Stimulated activated CD8-positive, alpha-beta memory T cell treated with anti-CD3 and anti-CD28 coated beads, Interleukin-12 subunit alpha, Interleukin-12 subunit beta, amount 100 ng/mL, for 24 hours (primary cell): ENCODE measurements around the gene TTF1.
"Not testable (repeated sequence)": the region's sequence is repeated elsewhere in the genome, so short reads cannot be mapped to it uniquely, and the experiment has no call there.

Experiments
- DNase-seq: peaks from one replicate; pipeline ENCODE4 v3.0.0-alpha.2; 2020; ENCODE audit errors: extremely low read depth

Gene TTF1

DNA sequence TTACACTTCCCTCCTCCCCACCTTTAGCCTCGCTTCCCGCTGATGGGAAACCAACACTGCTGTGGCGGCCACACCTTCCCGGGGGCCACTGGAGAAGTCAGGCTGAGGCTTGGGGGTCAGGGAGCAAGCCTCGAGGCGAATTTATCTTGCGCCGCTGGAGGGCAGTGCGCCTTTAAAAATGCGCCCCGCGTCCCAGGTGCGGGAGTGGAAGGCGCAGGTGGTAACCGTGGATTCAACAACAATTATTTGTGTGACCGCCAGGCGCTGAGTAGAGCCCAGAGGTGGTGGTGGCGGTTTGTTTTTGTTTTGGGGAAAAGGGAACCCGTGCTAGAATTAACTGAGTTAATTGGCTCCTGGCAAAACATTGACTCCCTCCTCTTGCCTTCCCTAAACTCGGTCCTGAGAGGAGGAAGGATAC lies 4.5 kb upstream of the TTF1 start:
- DNase-seq, result no peak

DNA sequence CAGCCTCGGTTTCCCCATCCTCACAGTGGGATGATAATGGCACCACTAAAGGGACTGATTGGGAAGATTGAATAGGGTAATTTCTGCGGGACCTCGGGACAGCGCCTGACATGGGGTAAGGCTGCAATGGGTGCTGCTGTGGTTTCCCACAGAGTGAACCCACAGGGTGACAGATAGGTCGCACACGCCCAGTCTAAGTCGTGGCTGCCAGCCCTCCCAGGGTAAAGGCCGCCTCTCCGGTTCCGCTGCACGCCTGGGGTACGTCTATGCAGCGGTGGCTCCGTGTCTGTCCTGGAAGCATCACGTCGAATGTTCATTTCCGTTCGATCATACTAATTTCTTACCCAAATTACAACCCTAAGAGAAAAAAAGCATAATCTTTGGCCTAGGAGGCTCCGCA lies 4.0 kb upstream of the TTF1 start:
- DNase-seq, result no peak

DNA sequence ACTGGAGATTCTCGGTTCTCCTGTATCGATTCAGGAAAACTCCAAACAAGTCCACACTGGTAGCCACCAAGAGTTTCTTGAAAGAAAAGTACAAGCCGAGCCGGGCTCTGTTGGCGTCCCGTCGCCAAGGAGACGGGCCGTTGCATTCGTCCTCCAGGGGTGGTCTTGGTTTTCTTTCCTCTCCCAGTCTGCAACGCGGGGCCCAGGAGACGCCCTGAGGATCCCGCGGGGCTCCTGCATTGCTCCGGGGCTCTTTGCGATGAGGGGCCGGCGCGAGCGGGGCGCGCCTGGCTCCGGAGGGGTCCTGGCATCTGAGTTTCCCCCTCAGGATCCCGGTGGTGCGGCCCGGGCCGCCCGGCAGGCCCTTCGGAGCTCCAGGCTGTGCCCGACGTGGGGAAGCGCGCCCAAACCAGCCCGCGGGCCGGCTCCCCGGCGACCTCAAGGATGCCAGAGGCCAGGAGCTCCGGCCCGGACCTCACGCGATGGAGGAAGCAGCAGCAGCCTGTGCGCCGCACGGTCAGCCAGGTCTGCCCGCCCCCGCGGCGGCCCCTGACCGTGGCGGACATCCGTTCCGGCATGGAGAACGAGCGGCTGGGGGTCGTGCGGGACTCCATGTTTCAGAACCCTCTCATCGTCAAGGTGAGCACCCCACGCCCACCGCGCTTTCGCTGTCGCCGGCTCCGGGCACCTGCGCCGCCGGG lies 3.3 kb upstream of the TTF1 start, which contains the start of gene CFAP77:
Gene CFAP77, plus strand, starts transcription at position 384 of the 701 bp plus-strand sequence. Its CDS starts 61 bp downstream, at position 445.
- DNase-seq, result no peak

DNA sequence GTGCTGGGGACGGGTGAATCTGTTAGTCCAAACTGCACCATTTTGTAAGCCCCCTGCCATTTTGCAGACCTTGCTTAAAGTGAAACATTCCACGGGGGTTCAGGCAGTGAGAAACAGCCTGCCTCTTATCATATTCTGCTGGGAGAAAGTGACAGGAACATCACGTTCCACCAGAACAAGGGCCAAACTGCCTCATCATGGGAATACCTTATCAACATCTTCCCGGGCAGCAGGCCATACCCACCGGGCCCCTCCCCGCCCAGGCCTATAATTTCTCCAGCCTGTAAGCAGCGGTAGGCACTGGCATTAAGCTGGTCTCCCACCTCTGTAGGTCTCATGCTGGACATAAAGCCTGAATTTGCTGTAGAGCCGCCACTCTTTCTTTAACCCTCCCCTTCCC lies 1.9 kb upstream of the TTF1 start:
- DNase-seq, result no peak

DNA sequence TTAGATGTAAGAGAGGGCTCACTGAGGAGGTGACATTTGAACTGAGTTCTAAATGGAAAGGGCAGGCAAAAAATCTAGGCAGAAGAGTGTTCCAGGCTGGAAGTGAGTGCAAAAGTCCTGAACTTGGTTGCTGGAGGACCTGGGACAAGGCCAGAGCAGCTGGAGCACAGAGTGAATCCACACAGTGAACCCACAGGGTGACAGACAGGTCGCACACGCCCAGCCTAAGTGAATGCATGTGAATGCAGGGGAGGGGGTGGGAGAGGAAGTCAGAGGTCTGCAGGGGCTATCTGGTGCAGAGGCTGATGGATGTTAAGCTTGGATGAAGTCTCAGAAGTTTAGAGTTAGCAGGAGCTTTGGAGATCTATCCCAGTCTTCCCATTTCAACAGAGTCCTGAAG lies 556 bp upstream of the TTF1 start:
- no peak for DNase-seq

DNA sequence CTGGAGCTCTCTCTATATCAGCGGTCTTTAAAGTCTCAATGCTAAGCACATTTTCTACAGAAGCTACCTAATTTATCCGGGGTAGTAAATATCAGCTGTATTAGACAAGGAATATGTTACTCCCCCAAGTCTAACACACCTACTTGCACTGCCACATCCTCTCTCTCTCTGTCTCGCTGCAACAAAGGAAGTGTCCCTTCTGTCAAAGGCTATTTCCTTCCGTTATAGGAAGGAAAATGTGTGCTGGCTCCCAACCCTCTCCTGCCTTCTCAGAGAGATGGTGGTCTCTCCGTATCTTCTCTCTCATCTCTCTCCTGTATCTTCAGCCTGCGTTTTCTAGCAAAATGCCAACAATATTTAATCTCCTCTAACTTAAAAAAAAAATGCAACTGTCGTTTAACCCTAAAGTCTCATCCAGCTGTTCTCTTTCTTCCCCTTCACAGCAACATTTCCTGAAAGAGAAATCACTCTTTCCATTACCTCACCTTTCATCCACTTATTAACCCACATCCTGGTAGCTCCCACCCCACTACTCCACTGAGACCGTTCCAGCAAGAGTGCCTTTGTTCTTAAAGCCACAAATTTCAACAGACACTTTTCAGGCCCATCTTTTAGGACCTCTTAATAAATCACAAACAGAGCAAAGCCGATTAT lies 2.3 kb downstream of the TTF1 start:
- no peak for DNase-seq

DNA sequence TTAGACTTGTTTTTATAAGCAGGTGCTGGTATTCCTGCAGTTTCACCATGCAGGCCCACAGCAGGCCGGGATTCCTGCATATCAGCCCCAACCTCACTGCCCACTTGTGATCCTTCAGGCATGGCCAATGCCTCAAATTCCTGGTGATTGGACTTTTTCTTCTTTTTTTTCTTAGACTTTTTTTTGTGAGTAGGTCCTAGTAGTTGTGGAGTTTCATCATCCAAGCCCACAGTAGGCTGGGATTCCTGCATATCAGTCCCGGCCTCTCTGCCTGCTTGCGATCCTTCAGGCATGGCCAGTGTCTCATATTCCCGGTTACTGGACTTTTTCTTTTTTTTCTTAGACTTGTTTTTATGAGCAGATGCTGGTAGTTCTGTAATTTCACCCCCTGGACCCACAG lies 4.8 kb downstream of the TTF1 start:
- no peak for DNase-seq

DNA sequence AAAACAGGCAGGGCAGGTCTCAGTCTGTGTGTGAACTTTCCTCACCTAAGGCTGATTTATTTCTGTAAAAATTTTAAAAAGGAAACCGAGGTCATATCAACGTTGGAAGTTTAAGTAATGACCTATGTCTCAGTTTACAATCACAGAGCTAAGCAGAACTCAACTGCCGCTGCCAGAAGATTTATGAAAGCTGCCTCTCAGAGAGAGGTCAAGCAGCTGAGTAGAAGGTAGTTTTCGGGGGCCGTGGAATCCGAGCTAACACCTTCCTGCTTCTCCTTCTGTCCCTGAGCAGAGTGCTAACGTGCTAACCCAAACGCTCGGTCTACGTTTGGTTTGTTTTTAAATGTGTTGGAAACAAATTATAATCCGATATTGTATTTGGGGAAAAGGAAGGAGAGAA lies 11.1 kb downstream of the TTF1 start:
- DNase-seq, result no peak

DNA sequence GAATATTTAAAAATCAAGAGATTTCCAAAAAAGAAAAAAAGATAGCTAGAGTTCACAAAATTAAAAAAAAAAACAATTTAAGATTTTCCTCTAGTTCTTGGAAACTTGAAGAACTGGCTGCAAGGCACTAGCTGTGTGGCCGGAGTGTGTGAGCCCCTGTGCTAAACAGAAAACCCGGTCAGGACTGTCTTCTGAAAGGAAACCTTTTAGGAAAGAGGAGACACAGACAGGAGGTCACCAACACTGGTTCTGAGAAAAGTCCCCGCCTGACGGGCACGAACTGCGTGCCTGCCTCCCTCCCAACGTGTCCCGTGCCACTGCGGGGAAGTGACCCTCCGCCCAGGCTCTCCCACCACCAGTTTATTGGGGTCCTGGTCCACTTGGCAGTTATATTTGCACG lies 15.2 kb downstream of the TTF1 start:
- no peak for DNase-seq

DNA sequence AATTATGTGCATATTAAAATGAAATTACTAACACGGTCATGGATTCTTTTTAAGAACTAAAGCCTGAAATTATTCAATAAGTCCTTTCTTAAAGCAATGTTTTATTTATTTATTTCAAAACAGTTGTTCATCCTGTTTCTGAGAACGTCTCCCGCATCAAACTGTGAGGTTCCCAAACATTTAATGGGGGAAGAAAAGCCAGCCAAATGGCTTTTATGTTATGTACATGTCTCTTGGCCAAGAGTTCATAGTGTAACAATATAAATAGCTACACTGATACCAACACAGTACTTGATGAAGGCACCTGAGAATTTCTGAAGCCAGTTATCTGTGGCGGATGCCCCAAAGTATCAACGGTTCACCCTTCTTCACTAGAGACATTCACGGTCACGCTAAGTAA lies 15.7 kb downstream of the TTF1 start:
- DNase-seq, result no peak

DNA sequence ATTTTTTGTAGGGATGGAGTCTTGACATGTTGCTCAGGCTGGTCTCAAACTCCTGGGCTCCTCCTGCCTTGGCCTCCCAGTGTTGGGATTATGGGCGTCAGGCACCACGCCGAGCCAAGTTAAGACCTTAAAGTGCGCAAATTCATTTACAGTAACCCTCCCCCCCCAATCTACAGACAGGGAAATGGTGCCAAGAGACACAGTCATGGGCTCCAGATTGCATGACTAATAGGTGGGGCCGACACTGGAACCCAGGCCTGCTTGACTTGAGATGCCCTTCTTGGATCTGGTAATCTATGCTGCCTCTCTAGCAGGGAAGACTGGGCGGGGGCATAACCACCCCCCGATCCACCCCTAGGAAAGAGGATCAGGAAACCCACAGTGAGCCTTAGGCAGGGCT lies 19.5 kb downstream of the TTF1 start:
- DNase-seq, result no peak

DNA sequence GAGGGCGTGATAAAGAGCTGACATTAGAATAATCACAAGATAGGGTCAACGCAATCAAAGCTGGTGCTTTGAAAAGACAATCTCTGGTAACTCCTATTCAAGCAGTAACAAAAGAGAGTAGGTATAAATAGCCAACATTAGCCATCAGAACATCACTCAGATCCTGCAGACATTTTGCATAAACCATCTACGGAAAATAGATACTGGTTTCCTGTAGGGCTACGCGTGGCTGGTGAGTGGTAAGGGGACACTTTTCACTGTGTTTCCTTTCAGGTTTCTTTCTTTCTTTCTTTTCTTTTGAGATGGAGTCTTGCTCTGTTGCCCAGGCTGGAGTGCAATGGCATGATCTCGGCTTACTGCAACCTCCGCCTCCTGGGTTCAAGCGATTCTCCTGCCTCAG lies 22.3 kb downstream of the TTF1 start:
- DNase-seq, result no peak

DNA sequence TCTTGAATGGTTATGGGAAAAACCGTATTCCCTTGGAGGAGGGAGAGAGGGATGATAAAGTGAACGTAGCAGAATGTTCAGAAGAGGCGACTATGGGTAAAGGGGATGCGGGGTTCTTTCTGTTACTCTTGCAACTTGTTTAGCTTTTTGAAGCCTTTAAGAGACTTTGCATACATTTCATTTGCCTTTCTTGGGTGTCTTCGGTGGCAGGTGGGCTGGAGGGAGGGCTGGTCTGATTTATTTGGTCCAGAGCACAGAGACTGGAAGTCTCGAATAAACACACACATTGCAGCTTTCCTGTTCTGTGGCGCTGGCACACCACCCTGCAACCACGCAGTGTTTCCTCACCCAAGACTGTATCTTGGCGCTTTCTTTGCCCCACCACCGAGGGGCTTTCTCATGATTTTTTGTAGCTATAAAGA lies 23.2 kb downstream of the TTF1 start:
- no peak for DNase-seq

DNA sequence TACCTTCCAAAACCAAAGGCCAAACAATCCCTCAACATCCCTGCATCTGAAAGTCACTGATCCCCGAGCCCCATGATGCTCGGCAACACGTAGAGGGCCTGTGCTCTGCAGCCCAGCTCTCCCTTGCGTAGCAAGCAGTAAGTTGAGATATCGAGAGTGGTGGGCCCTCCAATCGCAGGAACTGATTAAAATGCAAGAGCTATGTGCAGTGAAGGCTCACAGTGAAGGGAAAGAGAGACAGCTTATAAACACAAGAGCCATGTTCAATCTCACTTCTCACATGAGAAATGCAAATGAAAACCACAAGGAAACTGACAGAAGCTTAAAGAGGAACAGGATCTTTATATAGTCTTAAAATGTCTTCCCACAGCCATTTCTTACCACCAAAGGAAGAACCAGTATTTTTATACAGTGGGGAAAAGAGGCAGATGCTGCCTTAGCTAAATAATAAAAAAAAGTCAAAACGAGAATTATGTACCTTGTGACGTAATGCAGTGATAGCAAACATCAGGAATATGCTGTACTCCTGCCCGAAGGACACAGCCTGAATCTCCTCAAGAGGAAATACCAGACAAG lies 24.6 kb downstream of the TTF1 start:
- no peak for DNase-seq

DNA sequence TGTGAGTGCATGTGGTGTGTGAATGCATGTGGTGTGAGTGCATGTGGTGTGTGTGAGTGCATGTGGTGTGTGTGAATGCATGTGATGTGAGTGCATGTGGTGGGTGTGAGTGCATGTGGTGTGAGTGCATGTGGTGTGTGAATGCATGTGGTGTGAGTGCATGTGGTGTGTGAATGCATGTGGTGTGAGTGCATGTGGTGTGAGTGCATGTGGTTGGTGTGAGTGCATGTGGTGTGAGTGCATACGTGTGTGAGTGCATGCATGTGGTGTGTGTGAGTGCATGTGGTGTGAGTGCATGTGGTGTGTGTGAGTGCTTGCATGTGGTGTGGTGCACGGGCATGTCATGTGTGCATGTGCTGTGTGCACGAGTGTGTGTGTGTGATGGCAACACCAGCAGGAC lies 28.2 kb downstream of the TTF1 start:
- not testable (repeated sequence) for DNase-seq

DNA sequence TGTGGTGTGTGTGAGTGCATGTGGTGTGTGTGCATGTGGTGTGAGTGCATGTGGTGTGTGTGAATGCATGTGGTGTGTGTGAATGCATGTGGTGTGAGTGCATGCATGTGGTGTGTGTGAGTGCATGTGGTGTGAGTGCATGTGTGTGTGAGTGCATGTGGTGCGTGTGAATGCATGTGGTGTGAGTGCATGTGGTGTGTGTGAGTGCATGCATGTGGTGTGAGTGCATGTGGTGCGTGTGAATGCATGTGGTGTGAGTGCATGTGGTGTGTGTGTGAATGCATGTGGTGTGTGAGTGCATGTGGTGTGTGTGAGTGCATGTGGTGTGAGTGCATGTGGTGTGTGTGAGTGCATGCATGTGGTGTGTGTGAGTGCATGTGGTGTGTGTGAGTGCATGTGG lies 28.9 kb downstream of the TTF1 start:
- not testable (repeated sequence) for DNase-seq

DNA sequence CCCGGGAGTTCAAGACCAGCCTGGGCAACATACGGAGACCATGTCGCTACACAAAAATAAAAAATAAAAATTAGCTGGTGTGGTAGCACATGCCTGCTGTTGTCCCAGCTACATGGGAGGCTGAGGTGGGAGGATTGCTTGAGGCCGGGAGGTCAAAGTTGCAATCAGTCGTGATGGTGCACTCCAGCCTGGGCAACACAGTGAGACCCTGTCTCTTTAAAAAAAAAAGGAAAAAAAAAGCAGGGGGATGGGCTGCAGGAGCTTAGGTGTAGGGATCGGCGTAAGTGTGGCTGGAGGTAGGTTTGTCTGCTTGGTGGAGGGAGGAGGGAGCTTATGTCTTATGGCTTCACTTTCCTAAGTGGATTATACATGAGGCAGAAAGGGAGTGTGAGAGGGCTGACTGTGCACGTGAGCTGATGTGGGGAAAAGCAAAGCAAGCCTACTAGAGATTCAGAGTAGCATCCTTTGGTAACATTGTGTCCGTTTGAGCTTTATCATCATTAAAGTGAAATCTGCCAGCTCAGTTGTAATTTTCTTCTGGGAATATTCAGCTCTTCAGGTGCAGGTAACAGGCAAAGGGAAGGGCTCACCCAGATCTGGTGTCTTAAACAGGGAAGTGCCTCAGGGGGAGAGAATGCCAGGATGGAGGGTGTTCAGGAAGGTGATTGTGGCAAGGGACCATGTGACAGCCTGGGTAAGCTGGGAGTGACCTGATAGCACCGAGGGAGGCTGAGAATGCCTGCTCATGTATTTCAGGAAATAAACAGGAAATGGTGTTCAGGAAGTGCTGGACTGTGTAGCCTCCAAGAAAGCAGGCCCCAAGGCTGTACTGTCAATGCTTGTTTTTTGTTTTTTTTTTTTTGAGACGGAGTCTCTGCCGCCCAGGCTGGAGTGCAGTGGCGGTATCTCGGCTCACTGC lies 34.2 kb downstream of the TTF1 start:
- DNase-seq, result no peak

DNA sequence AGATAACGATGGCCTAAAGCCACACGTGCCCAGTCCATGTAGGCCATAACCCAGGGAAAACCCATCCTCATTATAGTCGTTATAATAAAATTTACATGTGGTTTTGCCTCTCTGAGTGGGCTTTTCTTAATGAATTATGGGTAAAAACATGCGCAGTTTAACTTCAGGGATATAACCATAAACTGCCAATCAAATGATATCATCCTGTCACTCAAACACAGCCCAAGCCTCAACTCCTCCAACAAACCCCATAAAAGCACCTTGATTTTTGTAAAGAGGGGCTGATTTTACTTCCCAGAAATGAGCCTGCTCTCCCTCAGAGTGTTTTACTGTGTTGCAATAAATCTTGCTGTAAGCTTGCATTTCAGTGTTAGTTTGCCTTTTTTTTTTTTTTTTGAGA lies 36.0 kb downstream of the TTF1 start:
- DNase-seq, result no peak

DNA sequence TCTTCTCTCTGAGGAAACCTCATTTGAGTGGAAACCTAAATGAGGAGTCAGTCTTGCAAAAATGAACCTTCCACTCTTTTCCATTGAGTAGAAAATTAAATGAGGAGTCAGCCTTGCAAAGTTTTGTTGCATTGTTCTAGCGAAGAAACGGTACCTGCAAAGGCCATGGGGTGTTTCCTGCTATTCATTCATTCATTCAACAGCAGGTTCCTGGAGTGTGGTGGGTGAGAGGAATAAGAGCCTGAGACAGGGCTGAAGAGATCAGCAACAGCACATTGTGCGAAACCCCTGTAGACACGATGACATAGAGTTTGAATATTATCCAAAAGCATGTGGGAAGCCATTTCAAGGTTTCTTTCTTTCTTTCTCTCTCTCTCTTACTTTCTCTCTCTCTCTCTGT lies 37.2 kb downstream of the TTF1 start:
- DNase-seq, result no peak

DNA sequence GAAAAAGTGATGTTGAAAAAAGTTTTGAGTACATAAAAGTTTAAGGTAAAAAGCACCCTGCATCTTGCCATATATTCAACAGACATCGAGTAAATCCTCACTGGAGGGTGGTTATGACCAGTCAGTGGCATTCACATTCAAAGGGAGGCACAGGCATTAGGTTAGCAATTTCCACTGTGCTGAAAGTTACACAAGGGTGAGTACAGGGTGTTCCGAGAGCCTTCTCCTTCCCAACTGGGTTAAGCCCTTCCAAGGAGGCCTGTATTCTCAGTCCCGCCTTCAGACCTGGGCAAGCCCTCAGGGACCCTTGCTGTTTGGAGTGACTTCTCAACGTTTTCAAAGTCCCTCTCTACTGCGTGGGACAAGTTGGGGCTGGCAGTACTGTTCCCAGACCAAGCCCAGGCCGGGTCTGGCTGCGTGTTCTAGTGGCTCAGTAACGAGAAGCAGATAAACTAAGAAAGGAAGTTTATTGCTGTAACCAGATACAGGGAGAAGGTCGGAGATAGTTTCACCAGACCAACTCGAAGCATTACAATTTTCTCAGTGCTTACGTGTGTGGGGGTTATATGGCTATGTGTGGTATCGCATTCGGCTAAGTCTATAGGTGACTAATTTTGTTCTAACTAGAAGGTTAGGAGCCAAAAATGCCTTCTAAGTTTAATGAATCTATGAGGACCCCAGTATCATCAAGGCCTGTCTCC lies 38.9 kb downstream of the TTF1 start:
- DNase-seq, result no peak

DNA sequence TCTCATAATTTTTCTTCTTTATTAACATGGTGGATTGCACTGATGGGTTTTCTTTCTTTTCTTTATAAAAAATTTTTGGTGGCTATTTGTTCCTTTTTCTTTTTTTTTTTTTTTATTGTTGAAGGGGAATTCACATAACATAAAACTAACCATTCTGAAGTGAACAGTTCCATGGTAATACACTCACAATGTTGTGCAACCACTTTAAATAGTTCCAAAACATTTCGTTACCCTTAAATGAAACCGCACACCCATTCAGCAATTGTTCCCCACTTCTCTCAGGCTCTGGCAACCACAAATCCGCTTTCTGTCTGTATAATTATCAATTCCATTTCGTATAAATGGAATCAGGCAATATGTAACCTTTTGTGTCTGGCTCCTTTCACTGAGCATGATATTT lies 40.2 kb downstream of the TTF1 start:
- no peak for DNase-seq

DNA sequence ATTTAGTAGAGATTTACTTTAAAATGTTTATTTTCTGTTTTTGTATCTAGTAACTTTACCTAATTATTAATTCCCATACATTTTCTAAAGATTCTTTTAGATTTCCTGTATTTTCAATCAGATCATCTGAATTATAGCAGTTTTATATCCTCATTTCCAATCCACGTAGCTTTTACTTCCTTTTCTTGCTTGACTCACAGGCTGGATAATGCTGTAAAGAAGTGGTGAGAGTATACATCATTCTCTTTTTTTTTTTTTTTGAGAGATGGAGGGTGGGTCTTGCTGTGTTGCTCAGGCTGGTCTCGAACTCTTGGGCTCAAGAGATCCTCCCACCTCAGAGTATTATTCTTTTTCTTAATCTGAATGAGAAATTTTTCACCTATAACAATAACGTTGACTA lies 40.7 kb downstream of the TTF1 start:
- DNase-seq, result no peak
